ENCODE data around the gene CTSC. TPM values are rescaled to one million over a fixed set of nuclear protein-coding genes. Genes with fewer than 3 reads are reported as not detected.

Gene CTSC
- total RNA-seq, 1 experiment from 2014 or later = 80.2 TPM

GRCh38 chr11:88357323-88358039 lies 19.9 kb upstream of the CTSC start:
- BruUV-seq (replicated peaks) = no TSS peak
- Histone ChIP-seq H3K4me1 (ENCODE audit: control insufficient read depth, insufficient read depth, low read length) (no peaks in the 10 kb centered on the region; the same call in 1 of the 2 replicates), H3K27ac (ENCODE audit: low read length) (0 out of 2 replicates have a peak overlapping the region, but pooled peaks have one; percentile 6), H3K27me3 (ENCODE audit: control insufficient read depth, insufficient read depth, low read length) (no peaks in the 10 kb centered on the region), H3K36me3 (ENCODE audit: control insufficient read depth, insufficient read depth, low read length) (no peaks in the 10 kb centered on the region), H3K9me3 (ENCODE audit: control insufficient read depth, insufficient read depth, low read depth, low read length) (no peaks in the 10 kb centered on the region), H3K4me3 (ENCODE audit: low read depth in 2 of 2, low read length in 2 of 2) (no peak overlapping the region)
- ChIA-PET POLR2A (interaction anchor here (0.6 kb wide), 1 partner anchor 759 kb away, joined by 8 read pairs; no protein-coding TSS in a partner anchor), CTCF (no interaction called here)
- TF ChIP-seq POLR2AphosphoS5 (IDR thresholded peaks at IDR 0.05; ENCODE audit: low read depth, low read length) (no peak), REST (IDR thresholded peaks at IDR 0.05; ENCODE audit: insufficient read depth in 1 of 2, low read depth in 2 of 2, low read length in 1 of 2) (no peak), TCF7L2 (IDR thresholded peaks at IDR 0.05; ENCODE audit: low read depth, low read length) (no peak)
- intact Hi-C loops (cut with micrococcal nuclease; ENCODE audit: unreplicated experiment) = no loop called here
- in situ Hi-C loops (cut with HindIII; ENCODE audit: low pct_unique_long_range_greater_than_20kb, low sequenced_read_pairs) = no loop called here
- ATAC-seq = peak; percentile 79
- DNase-seq (ENCODE audit: low read depth, low spot score) = no peak

GRCh38 chr11:88355887-88356286 lies 18.4 kb upstream of the CTSC start:
- CTCF ChIA-PET = no interaction called here

More at GRCh38 chr11:88355887-88356286, 18.4 kb upstream of the CTSC start:
- ATAC-seq (no peak), DNase-seq (ENCODE audit: low read depth, low spot score) (no peak)
- no peak overlapping the region for H3K4me3 ChIP-seq (ENCODE audit: low read depth in 2 of 2, low read length in 2 of 2)
- no TSS peak for BruUV-seq (replicated peaks)
- in situ Hi-C loops (cut with HindIII; ENCODE audit: low pct_unique_long_range_greater_than_20kb, low sequenced_read_pairs) = no loop called here
- no peaks in the 10 kb centered on the region for H3K9me3 ChIP-seq (ENCODE audit: control insufficient read depth, insufficient read depth, low read depth, low read length)
- intact Hi-C loops (cut with micrococcal nuclease; ENCODE audit: unreplicated experiment) = no loop called here
- H3K27me3 ChIP-seq (ENCODE audit: control insufficient read depth, insufficient read depth, low read length) = no peaks in the 10 kb centered on the region
- H3K36me3 ChIP-seq (ENCODE audit: control insufficient read depth, insufficient read depth, low read length) = no peaks in the 10 kb centered on the region
- POLR2A ChIA-PET = no interaction called here
- no peaks in the 10 kb centered on the region; the same call in 1 of the 2 replicates for H3K4me1 ChIP-seq (ENCODE audit: control insufficient read depth, insufficient read depth, low read length)
- no peak for TF ChIP-seq REST (IDR thresholded peaks at IDR 0.05; ENCODE audit: insufficient read depth in 1 of 2, low read depth in 2 of 2, low read length in 1 of 2)
- no peak for TF ChIP-seq POLR2AphosphoS5 (IDR thresholded peaks at IDR 0.05; ENCODE audit: low read depth, low read length)
- no peak for TF ChIP-seq TCF7L2 (IDR thresholded peaks at IDR 0.05; ENCODE audit: low read depth, low read length)
- TF ChIP-seq SIN3A (IDR thresholded peaks at IDR 0.05; ENCODE audit: borderline replicate concordance, insufficient read depth, low read depth, low read length) = no peak
- TF ChIP-seq, protein P1, sequence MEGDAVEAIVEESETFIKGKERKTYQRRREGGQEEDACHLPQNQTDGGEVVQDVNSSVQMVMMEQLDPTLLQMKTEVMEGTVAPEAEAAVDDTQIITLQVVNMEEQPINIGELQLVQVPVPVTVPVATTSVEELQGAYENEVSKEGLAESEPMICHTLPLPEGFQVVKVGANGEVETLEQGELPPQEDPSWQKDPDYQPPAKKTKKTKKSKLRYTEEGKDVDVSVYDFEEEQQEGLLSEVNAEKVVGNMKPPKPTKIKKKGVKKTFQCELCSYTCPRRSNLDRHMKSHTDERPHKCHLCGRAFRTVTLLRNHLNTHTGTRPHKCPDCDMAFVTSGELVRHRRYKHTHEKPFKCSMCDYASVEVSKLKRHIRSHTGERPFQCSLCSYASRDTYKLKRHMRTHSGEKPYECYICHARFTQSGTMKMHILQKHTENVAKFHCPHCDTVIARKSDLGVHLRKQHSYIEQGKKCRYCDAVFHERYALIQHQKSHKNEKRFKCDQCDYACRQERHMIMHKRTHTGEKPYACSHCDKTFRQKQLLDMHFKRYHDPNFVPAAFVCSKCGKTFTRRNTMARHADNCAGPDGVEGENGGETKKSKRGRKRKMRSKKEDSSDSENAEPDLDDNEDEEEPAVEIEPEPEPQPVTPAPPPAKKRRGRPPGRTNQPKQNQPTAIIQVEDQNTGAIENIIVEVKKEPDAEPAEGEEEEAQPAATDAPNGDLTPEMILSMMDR (IDR thresholded peaks at IDR 0.05) = no peak
- H3K27ac ChIP-seq (ENCODE audit: low read length) = no peak overlapping the region
